CD4-positive, alpha-beta T cell treated with Interleukin-15 for 4 hours (primary cell): ENCODE results near the gene ZNRF1.
"Not testable (repeated sequence)": the region's sequence is repeated elsewhere in the genome, so short reads cannot be mapped to it uniquely, and the experiment has no call there.

ENCODE experiments used
- DNase-seq: peaks from one replicate; pipeline ENCODE4 v3.0.0-alpha.2; 2020; ENCODE audit warnings: low spot score

The ZNRF1 gene

DNA sequence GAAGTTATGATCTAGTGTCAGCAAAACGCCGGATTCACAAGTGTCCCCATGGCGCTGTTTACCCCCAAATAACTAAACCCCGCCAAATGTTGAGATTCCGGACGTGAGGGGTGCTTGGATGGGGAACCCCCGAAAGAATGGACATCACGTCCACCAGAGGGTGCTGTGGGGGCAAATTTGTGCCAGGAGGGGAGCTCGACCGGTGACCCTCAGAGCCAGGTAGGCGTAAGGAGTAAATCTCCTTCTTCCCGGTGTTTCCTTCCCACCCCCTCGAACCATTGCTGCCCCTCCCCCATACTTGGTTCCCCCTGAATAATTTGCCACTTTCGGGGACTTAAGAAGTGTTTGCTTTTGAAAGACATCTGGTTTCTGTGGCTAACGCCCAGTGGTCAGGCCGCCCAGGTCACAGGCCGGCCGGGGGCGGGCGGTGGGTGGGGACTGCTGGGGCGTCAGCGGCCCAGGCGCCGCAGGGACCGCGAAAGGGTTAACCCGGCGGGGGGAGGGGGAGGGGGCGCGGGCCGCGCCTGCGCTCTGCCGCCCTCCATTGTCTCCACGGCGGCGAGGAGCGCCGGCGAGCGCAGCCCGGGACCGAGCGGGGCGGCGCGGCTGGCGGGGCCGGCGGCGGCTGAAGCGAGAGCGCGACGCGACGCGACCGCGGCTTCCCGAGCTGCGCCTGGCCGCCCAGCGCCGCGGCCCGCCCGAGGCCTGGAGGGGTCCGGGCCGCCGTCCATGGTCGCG is at the start of gene ZNRF1:
Gene ZNRF1, plus strand, starts transcription at position 544 of the 738 bp plus-strand sequence. CDS start 648 bp downstream, outside the sequence.
- DNase-seq = peak; percentile 83

- no peak for DNase-seq
These were observed 49.5 kb upstream of the ZNRF1 start for GRCh38 chr16:74949309-74949708.

DNA sequence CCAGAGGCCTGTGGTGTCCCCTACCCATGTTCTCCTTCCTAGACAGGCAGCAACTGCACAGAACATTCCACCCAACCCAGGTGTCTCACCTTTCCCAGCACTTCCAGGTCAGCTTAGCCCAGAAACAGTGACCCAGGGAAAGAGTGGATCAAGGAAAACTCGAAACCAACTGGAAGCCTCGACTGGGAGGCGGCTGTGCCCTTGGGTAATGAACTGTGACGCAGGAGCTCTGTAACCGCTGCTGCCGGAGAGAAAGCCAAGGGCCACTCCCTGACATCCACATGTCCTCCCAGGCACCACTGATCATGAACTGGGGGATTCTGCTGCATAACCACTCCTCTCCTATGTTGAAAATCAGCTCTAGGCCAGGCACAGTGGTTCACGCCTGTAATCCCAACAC is 48.3 kb upstream of the ZNRF1 start:
- DNase-seq = no peak

DNA sequence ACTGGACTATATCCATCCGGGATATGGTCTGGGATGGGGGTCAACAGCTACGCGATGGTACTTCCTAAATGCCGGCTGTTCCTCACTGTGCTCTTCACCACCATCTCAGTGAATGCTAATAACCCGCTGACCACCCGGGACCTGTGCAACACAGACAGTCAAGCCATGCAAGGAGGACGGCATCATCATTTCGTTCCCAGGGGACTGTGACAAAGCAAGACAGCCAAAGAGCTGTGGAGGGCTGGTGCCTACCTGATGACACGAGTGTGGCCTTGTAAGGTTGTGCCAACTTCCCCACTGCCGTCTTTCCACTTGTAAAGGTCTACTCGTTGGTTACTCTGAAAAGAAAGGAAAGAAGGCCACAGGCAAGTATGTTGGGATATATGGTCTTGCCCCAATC is 47.6 kb upstream of the ZNRF1 start:
- DNase-seq = no peak

GRCh38 chr16:74951681-74952080 is 47.1 kb upstream of the ZNRF1 start:
- no peak for DNase-seq

- DNase-seq = no peak
These were observed 44.1 kb upstream of the ZNRF1 start for GRCh38 chr16:74954763-74955162.

DNA sequence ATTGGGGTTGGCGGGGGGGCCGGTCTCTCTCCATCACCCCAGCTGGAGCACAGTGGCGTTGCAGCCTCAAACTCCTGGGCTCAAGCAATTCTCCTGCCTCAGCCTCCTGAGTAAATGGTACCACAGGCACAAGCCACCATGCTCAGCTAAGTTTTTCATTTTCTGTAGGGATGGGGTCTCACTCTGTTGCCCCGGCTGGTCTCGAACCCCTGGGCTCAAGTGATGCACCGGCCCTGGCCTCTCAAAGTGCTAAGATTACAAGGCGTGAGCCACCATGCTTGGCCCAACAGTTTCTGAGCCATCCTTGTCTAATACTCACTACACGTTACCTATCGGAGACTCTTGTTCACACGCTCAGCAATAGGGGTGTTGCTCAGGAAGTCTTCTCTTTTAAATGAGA is 25.5 kb upstream of the ZNRF1 start:
- DNase-seq = no peak

DNA sequence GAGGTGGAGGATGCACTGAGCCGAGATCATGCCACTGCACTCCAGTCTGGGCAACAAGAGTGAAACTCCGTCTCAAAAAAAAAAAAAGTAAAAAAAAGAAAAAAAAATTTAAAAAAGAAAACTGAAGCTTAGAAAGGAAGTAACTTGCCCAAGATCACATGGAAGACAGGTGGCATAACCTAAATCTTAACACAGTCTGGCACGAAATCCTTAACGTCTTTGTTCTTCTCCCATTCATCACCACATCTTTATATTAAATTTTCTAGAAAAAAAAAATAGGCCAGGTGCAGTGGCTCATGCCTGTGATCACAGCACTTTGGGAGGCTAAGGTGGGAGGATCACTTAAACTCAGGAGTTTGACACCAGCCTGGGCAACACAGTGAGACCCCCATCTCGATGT is 23.2 kb upstream of the ZNRF1 start:
- DNase-seq = no peak

GRCh38 chr16:74982256-74982655 is 16.6 kb upstream of the ZNRF1 start:
- DNase-seq = no peak

DNA sequence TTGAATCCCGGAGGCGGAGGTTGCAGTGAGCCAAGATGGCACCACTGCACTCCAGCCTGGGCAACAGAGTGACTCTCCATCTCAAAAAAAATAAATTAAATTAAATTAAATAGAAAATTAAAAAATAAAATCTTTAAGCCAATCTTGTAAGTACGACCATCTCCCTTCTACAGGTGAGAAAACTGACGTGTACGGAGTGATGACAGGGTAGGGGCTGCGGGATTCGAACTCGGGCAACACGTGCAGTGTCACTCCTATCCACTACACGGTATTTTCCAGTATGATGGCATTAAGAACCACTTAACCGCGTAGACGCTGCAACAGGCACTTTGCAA is 14.7 kb upstream of the ZNRF1 start:
- no peak for DNase-seq

DNA sequence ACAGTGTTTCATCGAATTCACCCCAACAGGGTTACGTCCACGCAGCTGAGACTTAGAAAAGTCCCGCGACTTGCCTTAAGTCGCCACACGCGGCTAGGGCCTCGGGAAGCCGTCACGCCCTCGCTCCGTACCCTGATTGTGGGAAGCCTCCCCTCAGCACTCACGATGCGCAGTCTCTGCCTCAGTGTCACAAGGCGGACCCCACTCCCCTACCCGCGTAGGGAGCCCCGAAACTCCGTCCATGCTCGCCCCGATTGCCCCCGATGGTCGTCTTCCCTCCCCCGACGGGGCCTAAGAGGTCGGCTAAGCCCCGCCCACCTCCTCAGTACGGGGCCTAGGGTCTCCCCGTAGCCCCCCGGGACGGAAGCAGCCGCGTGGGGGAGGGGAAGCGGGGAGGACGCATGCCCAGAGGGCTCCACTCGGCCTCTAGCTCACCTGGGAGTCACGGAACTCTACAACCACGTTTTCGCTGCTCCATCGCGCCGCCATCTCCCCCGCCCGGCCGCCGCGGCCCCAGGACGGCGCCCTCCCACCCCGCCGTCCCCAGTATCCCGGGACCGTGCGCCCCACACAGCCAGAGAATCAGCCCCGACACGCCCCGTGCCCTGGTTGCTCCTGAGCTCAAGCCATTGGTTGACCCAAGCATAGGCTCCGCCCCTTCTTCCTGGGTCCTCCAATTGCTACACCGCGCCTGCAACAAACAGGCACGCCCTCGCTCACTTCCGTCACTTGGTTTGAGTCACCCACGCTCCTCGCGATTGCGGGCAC is 14.1 kb upstream of the ZNRF1 start, which contains the start of gene WDR59:
Gene WDR59, minus strand, starts transcription at position 595 of the 768 bp plus-strand sequence. Its CDS starts 106 bp downstream, at position 489.
- DNase-seq = peak; percentile 98

DNA sequence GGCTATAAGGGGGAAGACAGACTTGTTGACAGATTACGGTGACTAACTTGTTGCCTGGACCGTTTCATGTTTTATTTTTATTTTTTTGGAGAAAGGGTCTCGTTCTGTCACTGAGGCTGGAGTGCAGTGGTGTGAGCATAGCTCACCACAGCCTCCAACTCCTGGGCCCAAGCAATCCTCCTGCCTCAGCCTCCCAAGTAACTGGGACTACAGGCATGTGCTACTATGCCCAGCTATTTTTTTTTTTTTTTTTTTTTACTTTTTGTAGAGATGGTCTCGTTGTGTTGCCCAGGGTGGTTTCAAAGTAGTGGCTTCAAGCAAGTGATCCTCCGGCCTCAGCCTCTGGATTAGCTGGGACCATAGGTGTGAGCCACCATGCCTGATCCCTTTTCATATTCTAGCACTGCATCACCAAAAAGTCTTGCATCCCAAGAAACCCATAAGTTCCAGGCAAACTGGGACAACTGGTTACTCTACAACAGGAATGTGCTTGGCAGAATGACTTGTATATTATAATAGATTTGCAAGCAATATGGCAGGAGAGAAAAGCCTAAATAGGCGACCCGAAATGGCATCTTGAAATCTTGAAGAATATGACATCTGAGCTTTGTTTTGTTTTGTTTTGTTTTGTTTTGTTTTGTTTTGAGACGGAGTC is 11.7 kb upstream of the ZNRF1 start:
- DNase-seq = no peak

- not testable (repeated sequence) for DNase-seq
These were observed 9.0 kb upstream of the ZNRF1 start for GRCh38 chr16:74989864-74990263.

GRCh38 chr16:74990832-74991231 is 8.0 kb upstream of the ZNRF1 start:
- DNase-seq = no peak

DNA sequence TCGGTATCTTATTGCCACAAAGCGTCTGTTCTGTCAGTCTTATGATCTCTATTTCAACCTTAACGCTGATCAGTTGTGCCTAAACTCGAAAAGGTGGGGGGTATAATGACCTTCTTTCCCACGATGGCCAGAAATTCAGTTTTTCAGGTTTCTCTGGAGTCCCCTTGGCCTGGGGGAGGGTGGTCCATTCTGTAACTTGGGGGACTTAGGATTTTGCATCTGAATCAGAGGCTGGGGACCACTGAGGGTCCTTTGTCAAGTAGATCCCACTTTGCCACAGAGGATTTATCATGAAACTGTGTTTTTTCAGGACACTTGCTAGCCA is 7.6 kb upstream of the ZNRF1 start:
- DNase-seq = no peak

DNA sequence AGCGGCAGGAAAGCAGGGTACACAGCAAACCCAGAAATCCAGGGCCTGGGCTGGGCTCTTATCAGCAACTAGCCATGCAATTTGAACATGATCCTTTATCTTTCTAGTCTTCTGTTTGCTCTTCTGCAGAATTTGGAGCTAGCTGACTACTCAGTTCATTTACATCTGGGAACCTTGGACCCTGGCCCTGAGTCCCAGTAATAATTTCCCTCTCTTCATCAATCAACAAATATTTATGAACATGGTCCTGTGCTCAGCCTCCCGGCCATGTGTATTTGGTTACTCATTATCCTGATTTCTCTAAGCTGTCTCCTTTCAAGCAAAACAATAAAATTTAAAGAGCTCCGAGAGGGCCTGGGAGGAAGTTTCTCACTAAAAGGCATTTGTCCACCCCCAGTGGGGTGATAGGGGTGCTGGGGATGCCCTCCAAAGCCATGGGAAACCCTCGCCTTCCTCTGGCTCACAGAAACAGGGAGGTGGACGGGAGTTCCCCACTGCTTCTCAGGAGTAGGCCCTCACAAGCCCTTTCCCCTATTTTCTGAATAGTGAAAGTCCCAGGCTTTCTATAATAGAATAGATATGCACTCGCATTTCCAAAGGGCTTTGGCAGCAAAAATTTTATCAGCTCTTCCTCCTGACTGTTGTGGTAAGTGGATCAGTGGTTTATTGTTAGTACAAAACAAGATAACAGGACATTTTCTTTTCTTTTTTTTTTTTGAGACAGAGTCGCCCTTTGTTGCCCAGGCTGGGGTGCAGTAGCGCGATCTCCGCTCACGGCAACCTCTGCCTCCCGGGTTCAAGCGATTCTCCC is 7.0 kb upstream of the ZNRF1 start:
- DNase-seq = no peak

DNA sequence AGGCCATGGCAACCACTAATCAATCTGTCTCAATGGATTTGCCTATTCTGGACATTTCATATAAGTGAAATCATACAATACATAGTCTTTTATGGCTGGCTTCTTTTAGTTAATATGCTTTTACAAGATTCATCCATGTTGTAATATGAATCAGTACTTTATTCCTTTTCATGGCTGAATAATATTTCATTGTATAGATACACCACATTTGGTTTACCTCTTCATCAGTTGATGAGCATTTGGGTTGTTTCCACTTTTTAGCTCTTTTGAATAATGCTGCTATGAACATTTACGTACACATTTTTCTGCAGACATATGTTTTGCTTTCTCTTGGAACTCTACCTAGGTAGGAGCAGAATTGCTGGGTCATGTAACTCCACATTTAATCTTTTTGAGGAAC is 2.8 kb upstream of the ZNRF1 start:
- DNase-seq = no peak

DNA sequence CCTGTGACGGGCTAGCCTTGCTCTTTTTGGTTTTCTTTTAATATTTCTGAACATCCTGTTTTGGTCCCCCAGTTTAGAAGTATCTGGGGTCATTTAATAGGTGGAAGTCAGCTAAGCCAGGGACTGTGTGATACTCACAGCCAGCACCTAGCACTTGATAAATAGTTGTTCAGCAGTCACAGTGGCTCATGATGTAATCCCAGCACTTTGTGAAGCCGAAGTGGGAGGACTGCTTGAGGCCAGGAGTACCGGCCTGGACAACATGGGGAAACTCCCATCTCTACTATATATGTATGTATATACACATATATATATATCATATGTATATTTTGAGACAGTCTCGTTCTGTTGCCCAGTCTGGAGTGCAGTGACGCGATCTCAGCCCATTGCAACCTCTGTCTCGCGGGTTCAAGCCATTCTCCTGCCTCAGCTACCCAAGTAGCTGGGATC is 1.8 kb upstream of the ZNRF1 start:
- DNase-seq = no peak

DNA sequence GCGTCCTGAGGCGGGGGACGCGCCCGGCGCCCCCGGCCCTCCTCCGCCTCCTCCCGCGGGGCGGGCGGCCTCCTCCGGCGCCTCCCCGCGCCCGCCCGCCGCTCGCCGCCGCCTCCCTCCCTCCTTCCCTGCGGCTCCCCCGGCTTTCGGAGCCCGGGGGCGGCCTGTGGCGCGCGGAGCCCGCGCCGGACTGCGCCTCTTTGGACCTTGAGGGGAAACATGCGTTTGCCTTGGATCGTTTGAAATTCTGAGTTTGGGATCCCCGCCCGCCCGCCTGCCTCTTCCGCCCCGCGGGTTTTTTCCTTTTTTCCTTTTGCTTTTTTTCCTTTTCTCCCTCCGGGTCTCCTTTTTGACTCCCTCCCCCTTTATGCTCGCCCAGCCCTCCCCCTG is 390 bp downstream of the ZNRF1 start:
- peak; percentile 29 for DNase-seq

- DNase-seq = peak; percentile 60
These were observed 1.0 kb downstream of the ZNRF1 start for GRCh38 chr16:74999609-75000480.

GRCh38 chr16:75000481-75001081 is 1.8 kb downstream of the ZNRF1 start:
- no peak for DNase-seq
